ENCODE data around the gene TSPAN9.

DNA sequence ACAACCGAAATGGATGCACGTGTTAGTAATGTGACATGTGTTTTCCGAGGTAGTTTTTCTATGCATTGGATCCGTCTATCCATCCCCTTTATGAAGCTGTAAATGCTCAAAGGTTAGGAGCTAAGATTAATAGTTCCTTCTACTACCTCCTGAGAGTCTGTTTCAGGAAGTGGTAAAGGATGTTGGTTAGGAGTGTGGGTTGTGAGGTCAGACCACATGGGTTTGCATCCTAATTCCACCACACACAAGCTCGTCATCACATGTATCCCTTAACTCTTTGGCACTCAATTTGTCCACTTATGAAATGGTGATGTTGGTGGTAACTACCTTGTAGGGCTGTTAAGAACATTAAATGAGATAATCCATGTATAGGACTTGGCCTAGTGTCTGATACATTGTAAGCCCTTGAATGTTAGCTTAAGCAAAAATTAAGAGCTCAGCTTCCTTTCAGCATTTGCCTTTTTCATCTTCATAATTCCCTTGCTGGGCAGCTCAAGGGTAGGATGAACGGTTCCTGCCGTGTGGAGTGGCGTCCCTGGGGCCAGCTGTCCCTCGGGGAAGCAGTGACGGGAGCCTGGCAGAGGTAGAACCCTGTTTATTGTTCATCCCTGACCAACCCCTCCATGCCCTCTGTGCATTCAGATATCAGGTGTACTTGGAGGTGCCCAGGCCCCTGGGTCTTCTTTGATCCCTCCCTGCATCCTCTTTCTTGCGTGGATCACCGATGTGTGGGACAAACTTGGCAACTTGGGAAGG, 52.3 kb downstream of the TSPAN9 start:
- TF ChIP-seq CTCF (IDR thresholded peaks at IDR 0.05; ENCODE audit: insufficient read depth, low read length, poor library complexity, severe bottlenecking) (no peak), EZH2phosphoT487 (conservative IDR thresholded peaks at IDR 0.05; ENCODE audit: low read length) (no peak)

Measured in SU-DHL-6 (cell line).